Right lobe of liver (tissue), 6 donors: ENCODE measurements around the gene ZNF488. TPM values are rescaled to one million over a fixed set of nuclear protein-coding genes. Genes with fewer than 3 reads are reported as not detected.

Source experiments
- ATAC-seq, 4 donors: fragments of 200-7000 bp; cut with Tn5 transposase; one replicate each; pipeline ENCODE4 v1.9.1; 2020; ENCODE audit warnings: mild to moderate bottlenecking in 4 of 4, moderate library complexity in 4 of 4
- DNase-seq, 3 donors: peaks; one replicate each; pipeline ENCODE4 v3.0.0-alpha.2; 2020
- H3K27ac ChIP-seq, 3 donors: fragments of 200-600 bp; one replicate each; pipeline ENCODE4 v1.8.0; 2022
- H3K27me3 ChIP-seq, 2 donors: fragments of 200-600 bp; one replicate each; pipeline ENCODE4 v1.8.0; 2022
- H3K36me3 ChIP-seq, 4 donors: fragments of 200-600 bp; sonication (generic) in 1 of 4; one replicate each; pipeline versions ENCODE4 v1.5.1 to v1.8.0; 2017 to 2022; ENCODE audit warnings: control low read depth in 1 of 4
- H3K4me1 ChIP-seq, 4 donors: fragments of 200-600 bp; sonication (generic) in 1 of 4; one replicate each; pipeline versions ENCODE4 v1.5.1 to v1.8.0; 2017 to 2022; ENCODE audit warnings: control low read depth in 1 of 4
- H3K4me3 ChIP-seq, 3 donors: fragments of 200-600 bp; one replicate each; pipeline ENCODE4 v1.8.0; 2022
- H3K9me3 ChIP-seq, 4 donors: fragments of 200-600 bp; sonication (generic) in 1 of 4; one replicate each; pipeline versions ENCODE4 v1.5.1 to v1.8.0; 2017 to 2022; ENCODE audit warnings: control low read depth in 1 of 4
- POLR2A ChIP-seq: fragments of 450-650 bp; IDR thresholded peaks from one replicate; pipeline ENCODE4 v1.6.1; 2017; ENCODE audit warnings: antibody characterized with exemption, mild to moderate bottlenecking
- WGBS: methylation state at CpG from one replicate; pipeline ENCODE4 v1.1.6; 2018; ENCODE audit warnings: low coverage, low lambda C conversion rate; ENCODE audit not compliant: insufficient coverage; ENCODE audit errors: missing lambda C conversion rate; 5-methylcytosine and 5-hydroxymethylcytosine counted together
- intact Hi-C, 2 donors: fragments of 100-400 bp; cut with DNase I; formaldehyde crosslinking; loops; one replicate each; pipeline versions ENCODE4 v1.11.2 to v1.14.1; 2022
- total RNA-seq, 6 experiments: library from RNA; depleted of rRNA in 2 of 6; stranded (reverse); fragments of >200 nt in 2 of 6; fragmentation: NEBNext Ultra II Directional in 3 of 6; extraction: Animal tissue kit (Norgen Biotek cat#: 25700) in 3 of 6; gene quantifications; one replicate each; pipeline versions ENCODE4 v1.1.0 to v1.2.4, GENCODE V29; 2016 to 2023
- TF ChIP-seq, protein P1 (sequence below), 4 donors: fragments of 200-600 bp in 3 of 4; fragments of 450-650 bp in 1 of 4; IDR thresholded peaks; one replicate each; pipeline versions ENCODE4 v1.5.1 to v1.8.0; 2016 to 2022; ENCODE audit warnings: antibody characterized with exemption in 4 of 4, mild to moderate bottlenecking in 2 of 4
- donor health status: DM: no; HTN: yes; CAD: no.
- donor health status: DM: no; HTN: no; CAD: no.
- donor health status: DM: no; HTN: no; CAD: no.
- donor health status: DM: no; HTN: yes; CAD: no.
- donor health status: DM: no; HTN: yes; CAD: no.

The ZNF488 gene
- total RNA-seq, 6 experiments from 2014 or later, result not detected

DNA sequence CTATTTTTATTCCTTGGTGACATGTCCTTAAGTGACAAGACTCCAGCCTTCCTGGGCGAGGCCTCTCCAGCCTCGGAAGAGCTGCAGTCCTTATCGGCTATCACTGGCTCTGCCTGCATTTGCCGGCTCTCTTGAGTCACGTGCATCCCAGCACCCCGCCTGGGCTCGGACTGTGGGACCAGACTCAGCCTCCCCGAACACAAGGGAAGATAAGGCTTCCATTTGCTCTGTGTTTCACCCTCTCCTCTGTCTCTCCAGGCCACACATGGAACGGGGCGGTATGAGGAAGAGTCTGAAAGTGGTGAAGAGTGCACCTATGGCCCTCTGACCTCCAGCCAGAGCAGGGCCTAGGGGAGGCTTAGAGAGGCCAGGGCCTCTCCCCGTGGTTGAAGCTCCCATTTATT, 57.2 kb downstream of the ZNF488 start:
- peaks cover 0 to 12% (median 5%) of the 10 kb centered on the region in 4 donors for H3K4me1 ChIP-seq
- H3K27ac ChIP-seq, result no peak overlapping the region
- TF ChIP-seq POLR2A, result no peak
- TF ChIP-seq, protein P1, sequence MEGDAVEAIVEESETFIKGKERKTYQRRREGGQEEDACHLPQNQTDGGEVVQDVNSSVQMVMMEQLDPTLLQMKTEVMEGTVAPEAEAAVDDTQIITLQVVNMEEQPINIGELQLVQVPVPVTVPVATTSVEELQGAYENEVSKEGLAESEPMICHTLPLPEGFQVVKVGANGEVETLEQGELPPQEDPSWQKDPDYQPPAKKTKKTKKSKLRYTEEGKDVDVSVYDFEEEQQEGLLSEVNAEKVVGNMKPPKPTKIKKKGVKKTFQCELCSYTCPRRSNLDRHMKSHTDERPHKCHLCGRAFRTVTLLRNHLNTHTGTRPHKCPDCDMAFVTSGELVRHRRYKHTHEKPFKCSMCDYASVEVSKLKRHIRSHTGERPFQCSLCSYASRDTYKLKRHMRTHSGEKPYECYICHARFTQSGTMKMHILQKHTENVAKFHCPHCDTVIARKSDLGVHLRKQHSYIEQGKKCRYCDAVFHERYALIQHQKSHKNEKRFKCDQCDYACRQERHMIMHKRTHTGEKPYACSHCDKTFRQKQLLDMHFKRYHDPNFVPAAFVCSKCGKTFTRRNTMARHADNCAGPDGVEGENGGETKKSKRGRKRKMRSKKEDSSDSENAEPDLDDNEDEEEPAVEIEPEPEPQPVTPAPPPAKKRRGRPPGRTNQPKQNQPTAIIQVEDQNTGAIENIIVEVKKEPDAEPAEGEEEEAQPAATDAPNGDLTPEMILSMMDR (IDR thresholded peaks at IDR 0.05), result no peak
- no peaks in the 10 kb centered on the region for H3K9me3 ChIP-seq
- DNase-seq (no peak), ATAC-seq (no peak)
- WGBS, result 59% methylated on average over 10 of the region's 11 CpGs
- no peaks in the 10 kb centered on the region for H3K27me3 ChIP-seq
- no peak overlapping the region for H3K4me3 ChIP-seq
- no peaks in the 10 kb centered on the region for H3K36me3 ChIP-seq
- intact Hi-C loops, result no loop called here

DNA sequence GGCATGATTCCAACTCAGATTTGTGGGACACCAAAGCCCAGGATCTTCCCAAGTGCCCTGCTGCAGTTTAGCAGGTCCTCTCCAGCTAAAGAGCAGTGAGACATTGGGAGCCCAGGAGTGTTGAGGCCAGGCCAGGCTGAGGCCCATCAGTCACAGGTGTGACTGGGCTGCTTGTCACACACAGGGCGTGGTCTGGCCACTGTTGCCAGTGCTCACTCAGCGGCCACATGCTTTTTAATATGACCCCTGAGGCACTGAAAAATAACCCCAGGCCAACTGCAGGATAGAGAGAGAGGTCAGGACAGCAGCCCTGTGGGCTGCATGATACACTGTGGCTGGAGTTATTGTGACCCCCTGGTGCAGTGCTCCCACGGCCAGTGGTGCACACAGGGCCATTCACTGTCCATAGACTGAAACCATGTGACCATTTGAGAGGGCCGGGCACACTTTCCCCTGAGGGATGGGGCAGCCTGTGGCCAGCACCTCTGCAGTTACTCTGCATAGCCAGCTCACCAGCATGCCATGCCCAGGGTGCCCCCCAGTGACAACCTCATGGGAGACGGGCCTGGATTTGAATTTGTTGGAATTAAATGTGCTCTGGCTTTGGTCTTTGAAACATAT, 57.7 kb downstream of the ZNF488 start:
- ATAC-seq, result no peak
- WGBS, result 27% methylated on average over 2 of the region's 5 CpGs
- no peak for DNase-seq

DNA sequence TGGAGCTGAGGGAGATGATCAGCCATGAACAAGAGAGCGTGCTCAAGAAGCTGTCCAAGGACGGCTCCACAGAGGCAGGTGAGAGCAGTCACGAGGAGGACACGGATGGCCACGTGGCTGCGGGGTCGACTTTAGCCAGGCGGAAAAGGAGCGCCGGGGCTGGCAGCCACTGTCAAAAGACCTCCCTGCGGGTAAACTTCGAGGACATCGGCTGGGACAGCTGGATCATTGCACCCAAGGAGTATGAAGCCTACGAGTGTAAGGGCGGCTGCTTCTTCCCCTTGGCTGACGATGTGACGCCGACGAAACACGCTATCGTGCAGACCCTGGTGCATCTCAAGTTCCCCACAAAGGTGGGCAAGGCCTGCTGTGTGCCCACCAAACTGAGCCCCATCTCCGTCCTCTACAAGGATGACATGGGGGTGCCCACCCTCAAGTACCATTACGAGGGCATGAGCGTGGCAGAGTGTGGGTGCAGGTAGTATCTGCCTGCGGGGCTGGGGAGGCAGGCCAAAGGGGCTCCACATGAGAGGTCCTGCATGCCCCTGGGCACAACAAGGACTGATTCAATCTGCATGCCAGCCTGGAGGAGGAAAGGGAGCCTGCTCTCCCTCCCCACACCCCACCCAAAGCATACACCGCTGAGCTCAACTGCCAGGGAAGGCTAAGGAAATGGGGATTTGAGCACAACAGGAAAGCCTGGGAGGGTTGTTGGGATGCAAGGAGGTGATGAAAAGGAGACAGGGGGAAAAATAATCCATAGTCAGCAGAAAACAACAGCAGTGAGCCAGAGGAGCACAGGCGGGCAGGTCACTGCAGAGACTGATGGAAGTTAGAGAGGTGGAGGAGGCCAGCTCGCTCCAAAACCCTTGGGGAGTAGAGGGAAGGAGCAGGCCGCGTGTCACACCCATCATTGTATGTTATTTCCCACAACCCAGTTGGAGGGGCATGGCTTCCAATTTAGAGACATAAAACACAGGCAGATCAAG, 58.5 kb downstream of the ZNF488 start:
- intact Hi-C loops, result no loop called here
- Histone ChIP-seq H3K27me3 (no peaks in the 10 kb centered on the region), H3K36me3 (no peaks in the 10 kb centered on the region), H3K4me3 (no peak overlapping the region), H3K9me3 (no peaks in the 10 kb centered on the region), H3K27ac (no peak overlapping the region), H3K4me1 (peaks cover 0 to 6% (median 5%) of the 10 kb centered on the region in 4 donors)
- TF ChIP-seq, protein P1 (IDR thresholded peaks at IDR 0.05), result no peak
- no peak for TF ChIP-seq POLR2A
- DNase-seq, result no peak
- WGBS, result 95% methylated on average over 10 of the region's 30 CpGs
- no peak for ATAC-seq

More for the DNA sequence above, 57.7 kb downstream of the ZNF488 start:
- intact Hi-C loops, result no loop called here
- Histone ChIP-seq H3K4me3 (no peak overlapping the region), H3K27me3 (no peaks in the 10 kb centered on the region), H3K9me3 (no peaks in the 10 kb centered on the region), H3K4me1 (peaks cover 0 to 12% (median 5%) of the 10 kb centered on the region in 4 donors), H3K36me3 (no peaks in the 10 kb centered on the region), H3K27ac (no peak overlapping the region)
- TF ChIP-seq, protein P1 (IDR thresholded peaks at IDR 0.05), result no peak
- no peak for TF ChIP-seq POLR2A

DNA sequence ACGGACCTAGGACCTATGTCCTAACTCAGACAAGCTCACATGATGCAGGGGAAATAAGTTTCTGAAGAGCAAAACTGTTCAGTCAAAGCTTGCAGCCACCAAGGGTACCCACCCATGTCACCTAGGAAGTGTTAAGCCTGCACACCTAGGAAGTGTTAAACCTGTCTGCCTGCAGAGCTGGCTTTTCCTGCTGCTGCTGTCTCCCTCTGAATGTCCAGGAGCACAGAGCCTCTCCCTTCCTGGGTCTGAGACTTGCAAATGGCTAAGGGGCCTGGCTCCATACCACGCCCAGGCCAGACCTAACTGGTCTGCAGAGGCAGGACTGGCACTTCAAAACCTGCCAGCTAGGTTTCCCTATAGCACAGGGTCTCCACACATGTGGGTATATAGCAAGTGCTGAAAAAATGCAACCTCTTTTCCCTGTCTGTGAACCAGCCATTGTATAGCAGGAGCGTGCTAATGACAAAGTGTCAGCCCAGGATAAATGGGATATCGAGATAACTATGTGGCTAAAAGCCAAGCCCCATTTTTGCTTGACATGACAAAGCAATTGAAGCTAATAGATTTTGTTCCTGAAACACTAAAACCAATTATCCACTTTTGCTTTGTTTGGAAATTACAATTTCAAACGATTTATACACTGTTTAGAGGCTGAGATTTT, 60.3 kb downstream of the ZNF488 start:
- Histone ChIP-seq H3K9me3 (no peaks in the 10 kb centered on the region), H3K4me1 (no peaks in the 10 kb centered on the region), H3K4me3 (peak overlapping the region in 1 of 3 donors; percentile 24), H3K27ac (no peak overlapping the region), H3K27me3 (no peaks in the 10 kb centered on the region), H3K36me3 (no peaks in the 10 kb centered on the region)
- TF ChIP-seq, protein P1 (IDR thresholded peaks at IDR 0.05), result no peak
- no peak for TF ChIP-seq POLR2A
- intact Hi-C loops, result no loop called here
- ATAC-seq (no peak), DNase-seq (no peak)
- 36% methylated on average over 4 of the region's 5 CpGs for WGBS
